Measurements from ENCODE around the gene TRIM23.
"Not testable (repeated sequence)": the region's sequence is repeated elsewhere in the genome, so short reads cannot be mapped to it uniquely, and the experiment has no call there.

TRIM23 gene

DNA sequence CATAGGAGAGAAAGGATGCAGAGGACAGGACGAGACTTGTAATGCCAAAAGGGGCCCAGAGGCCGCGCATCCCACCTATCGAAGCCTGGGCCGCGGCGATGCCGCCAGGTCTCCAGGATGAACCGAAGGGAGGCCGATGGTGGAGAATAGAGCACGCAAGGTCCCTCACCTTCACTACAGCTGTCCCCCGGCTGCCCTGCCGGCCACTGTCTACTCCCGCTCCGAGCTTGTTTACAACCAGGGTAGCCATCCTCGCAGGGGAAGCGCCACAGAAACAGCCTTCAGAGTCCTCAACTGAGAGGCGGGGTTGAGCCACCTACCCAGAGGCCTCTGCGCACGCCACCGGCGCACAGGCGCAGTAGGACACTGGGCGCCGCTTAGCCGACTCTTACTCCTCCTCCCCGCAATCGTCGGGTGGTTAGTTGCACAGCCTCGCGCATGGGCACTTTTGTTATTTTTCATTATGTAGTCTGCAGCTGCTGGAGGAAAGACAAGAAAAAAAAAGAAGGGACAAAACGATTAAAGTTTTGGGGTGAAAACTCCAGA lies at the start of gene TRIM23:
Gene TRIM23 (minus strand): TSS at position 309 of the 546 bp plus-strand sequence. CDS start 59 bp downstream, at position 250.
- DNase-seq (ENCODE audit: low read depth) = peak; percentile 87

GRCh38 chr5:65672796-65673195 lies 48.7 kb upstream of the TRIM23 start:
- peak; percentile 34 for DNase-seq (ENCODE audit: low read depth)

GRCh38 chr5:65668696-65669095 lies 44.6 kb upstream of the TRIM23 start:
- no peak for DNase-seq (ENCODE audit: low read depth)

DNA sequence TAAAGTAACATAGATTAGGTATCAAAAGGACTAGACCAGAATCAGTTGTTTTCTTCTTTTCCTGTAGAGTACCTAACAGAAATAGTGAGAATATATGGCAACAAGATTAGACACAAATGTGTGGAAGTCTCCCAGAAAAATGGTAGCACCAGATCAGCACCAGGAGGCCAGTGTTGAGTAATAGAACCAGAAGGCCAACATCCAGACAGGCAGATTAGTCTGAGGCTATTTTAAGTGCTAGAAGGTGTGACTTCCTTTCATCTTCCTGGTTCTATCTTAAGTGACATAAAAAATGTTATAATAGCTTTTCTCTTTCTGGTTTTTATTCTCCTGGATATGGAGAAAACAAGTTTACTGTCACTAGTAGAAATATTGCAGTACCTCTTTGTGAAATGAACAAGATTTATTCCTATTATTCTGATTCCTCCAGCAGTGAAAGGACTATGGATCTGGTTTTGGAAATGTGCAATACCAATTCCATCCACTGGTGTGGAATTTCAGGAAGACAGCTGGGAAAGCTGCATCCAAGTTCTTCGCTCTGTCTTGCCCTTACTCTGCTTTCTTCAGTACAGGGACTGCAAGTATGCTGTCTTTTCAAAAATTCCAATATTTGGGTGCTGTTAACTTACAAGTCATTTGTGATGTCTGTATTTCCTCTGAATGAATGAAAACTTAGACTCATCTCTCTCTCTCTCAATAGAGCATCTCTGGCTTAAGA lies 39.8 kb upstream of the TRIM23 start:
- DNase-seq (ENCODE audit: low read depth) = no peak

DNA sequence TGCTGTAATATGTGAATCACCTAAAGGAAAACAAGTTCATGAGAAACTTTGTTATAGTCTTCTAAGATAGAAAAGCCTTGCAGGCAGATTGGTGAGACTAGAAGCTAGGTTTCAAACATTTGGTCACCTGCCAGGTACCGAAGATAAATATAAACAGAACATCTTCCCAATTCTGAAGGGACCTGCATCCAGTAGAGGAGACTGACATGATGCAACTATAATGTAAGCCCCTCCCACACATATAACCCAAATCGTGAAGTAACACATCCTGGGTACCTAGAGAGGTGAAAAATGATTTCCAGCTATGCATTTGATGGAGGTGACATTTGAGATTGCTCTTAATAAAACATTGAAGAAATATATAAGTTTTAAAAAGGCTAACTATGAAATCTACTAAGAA lies 30.6 kb upstream of the TRIM23 start:
- DNase-seq (ENCODE audit: low read depth) = no peak

GRCh38 chr5:65651144-65651543 lies 27.0 kb upstream of the TRIM23 start:
- no peak for DNase-seq (ENCODE audit: low read depth)

DNA sequence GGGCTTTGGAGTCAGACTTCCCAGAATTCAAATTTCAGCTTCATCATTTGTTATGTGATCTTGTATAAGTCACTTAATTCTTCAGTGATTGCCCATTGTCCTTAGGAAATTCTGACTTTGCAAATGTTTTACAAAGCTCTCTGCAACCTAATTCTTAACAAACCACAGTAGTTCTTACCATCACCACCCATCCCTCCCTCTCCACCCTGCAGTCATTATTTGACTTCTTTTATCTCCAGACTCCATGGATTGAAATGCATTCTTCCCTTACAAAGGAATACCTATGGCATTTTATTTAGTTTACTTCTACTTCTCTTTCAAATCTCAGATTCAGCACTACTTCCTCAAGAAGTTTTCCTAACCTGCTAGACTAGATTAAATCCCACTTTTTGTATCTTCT lies 23.8 kb upstream of the TRIM23 start:
- DNase-seq (ENCODE audit: low read depth) = no peak

DNA sequence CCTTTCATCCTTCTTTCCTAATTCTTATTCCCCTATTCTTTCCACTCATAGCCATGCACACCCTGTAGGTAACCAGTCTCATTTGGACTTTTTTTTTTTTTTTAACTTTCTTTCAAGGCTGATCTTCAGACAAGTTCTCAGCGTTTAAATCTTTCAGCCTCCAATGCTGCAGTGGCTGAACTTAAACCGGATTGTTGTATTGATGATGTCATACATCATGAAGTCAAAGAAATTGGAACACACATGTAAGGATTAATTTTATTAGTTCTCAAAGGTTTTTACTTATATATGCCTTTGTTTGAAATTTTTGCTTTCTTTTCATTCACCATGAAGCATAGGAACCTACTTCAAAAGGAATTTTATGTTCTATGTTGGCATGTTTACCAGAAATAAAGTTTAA lies 22.8 kb upstream of the TRIM23 start:
- DNase-seq (ENCODE audit: low read depth) = no peak

DNA sequence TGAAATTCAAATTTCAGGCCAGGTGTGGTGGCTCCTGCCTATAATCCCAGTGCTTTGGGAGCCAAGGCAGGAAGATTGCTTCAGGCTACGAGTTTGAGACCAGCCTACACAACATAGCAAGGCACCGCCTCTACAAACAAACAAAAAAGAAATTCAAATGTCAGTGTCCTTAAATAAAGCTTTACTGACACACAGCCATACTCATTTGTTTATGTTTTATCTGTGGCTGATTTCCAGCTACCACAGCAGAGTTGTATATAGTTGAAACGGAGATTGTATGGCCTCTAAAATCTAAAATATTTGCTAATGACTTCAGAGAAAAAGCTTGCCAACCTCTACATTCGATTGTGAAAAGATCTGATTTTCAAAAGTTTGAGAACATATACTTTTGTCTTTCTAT lies 16.1 kb upstream of the TRIM23 start:
- no peak for DNase-seq (ENCODE audit: low read depth)

DNA sequence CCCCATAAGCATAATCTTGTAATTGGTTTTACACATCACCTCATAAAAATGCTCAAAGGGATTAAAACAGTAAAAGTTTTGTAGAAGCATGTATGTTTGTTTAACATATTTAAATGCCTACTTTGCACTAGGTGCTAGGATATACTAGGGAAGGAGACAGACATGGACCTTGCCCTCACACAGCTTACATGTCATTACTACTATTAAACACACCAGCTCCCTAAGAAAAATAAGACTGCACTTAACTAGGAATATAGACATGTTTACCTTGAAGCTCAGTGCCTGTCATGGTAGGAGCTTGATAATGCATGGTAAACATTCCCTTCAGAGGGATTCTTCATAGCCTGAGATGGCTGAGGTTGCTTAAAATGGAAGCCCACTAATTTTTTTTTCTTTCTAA lies 6.8 kb upstream of the TRIM23 start:
- no peak for DNase-seq (ENCODE audit: low read depth)

GRCh38 chr5:65625743-65626142 lies 1.6 kb upstream of the TRIM23 start:
- DNase-seq (ENCODE audit: low read depth) = no peak

GRCh38 chr5:65624571-65625555 lies 730 bp upstream of the TRIM23 start, which contains the start of the genes SHLD3 and TRAPPC13:
Gene SHLD3 (plus strand): TSS chr5:65625027. CDS start chr5:65629588, 4,561 bp downstream.
Gene TRAPPC13 (plus strand): TSS chr5:65625027. CDS start chr5:65625061, 34 bp downstream.
- DNase-seq (ENCODE audit: low read depth) = peak; percentile 73

- DNase-seq (ENCODE audit: low read depth) = no peak
These were observed 651 bp downstream of the TRIM23 start for GRCh38 chr5:65623482-65623881.

DNA sequence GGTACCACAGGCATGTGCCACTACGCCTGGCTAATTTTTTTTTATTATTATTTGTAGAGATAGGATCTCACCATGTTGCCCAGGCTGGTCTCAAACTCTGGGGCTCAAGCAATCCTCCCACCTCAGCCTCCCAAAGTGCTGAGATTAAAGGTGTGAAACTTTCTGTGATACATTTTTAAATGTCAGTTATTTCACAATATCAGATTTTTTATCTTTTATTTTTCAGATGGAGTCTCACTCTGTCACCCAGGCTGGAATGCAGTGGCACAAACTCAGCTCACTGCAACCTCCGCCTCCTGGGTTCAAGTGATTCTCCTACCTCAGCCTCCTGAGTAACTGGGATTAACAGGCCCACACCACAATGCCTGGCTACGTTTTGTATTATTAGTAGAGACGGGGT lies 2.2 kb downstream of the TRIM23 start:
- DNase-seq (ENCODE audit: low read depth) = not testable (repeated sequence)

DNA sequence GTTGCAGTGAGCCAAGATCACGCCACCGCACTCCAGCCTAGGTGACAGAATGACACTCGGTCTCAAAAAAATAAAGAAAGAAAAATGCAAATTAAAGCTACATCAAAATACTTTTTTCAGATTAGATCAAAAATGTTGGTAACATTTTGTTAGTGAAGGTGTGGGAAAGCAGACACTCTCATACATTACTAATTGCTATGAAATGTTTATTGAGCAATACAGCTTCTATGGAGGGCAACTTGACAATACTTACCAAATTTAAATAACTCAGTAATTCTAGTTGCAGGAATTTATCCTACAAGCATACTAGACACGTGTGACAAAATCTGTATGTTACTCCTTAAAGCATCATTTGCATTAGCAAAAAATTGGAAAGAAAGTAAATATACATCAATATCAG lies 4.1 kb downstream of the TRIM23 start:
- DNase-seq (ENCODE audit: low read depth) = no peak

DNA sequence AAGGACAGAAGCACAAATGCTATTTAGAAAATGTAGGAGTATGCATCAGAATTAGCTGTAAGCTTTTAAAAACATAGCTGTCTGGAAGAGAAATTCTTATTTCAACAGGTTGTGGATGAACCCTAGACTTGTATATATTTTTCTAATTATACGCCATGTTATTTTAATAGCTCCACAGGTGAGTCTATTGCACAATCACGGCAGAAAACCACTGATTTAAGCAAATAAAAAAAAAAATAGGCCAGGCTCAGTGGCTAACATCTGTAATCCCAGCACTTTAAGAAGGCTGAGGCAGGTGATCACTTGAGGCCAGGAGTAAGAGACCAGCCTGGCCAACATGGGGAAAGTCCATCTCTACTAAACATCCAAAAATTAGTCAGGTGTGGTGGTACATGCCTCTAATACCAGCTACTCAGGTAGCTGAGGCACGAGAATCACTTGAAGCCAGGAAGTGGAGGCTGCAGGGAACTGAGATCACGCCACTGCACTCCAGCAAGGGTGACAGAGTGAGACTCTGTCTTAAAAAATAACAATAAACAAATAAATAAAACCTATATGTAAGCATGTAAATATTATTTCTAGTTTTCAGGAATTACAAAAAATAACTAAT lies 11.7 kb downstream of the TRIM23 start:
- no peak for DNase-seq (ENCODE audit: low read depth)

GRCh38 chr5:65611524-65611923 lies 12.6 kb downstream of the TRIM23 start:
- DNase-seq (ENCODE audit: low read depth) = no peak

DNA sequence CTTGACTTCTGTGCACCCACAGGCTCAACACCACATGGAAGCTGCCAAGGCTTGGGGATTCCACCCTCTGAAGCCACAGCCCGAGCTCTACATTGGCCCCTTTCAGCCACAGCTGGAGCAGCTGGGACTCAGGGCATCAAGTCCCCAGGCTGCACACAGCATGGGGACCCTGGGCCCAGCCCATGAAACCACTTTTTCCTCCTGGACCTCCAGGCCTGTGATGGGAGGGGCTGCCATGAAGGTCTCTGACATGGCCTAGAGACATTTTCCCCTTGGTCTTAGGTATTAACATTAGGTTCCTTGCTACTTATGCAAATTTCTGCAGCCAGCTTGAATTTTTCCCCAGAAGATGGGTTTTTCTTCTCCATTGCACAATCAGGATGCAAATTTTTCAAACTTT lies 22.4 kb downstream of the TRIM23 start:
- not testable (repeated sequence) for DNase-seq (ENCODE audit: low read depth)

DNA sequence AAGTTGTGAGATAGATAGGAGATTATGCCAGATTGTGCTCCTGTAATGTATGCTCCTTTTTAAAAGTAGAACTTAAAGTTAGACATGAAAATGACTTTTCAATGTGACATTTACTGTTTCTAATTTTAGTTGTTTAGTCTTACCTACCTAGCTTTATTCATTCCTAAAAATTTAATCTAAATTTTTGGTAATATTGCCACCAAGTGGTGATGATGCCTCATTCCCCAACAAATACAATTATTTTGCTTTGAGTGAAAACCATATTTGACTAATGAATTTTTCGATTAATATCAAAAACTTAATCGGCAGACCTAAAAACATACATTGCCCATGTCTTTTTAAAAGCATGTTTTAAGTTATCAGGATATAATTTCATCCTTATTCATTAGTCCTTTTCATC lies 35.4 kb downstream of the TRIM23 start:
- no peak for DNase-seq (ENCODE audit: low read depth)

DNA sequence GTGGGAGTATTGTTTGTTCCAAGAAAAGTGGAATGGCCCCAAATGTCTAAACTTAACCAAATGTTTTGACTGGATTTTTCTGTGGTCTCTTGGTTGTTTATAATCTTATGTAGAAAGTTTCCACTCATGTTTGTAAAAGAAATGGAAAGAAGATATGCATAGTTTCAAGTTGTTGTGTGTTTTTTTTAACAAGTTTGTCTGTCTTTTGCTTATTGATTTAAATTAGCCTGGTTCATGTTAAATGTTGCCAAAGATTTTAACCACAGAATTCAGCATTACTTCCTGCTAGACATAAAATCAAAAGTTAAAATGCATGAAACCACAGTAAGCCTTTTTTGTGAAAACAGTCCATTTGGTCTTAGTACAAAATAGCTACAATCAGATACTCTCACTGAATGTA lies 47.0 kb downstream of the TRIM23 start:
- no peak for DNase-seq (ENCODE audit: low read depth)

DNA sequence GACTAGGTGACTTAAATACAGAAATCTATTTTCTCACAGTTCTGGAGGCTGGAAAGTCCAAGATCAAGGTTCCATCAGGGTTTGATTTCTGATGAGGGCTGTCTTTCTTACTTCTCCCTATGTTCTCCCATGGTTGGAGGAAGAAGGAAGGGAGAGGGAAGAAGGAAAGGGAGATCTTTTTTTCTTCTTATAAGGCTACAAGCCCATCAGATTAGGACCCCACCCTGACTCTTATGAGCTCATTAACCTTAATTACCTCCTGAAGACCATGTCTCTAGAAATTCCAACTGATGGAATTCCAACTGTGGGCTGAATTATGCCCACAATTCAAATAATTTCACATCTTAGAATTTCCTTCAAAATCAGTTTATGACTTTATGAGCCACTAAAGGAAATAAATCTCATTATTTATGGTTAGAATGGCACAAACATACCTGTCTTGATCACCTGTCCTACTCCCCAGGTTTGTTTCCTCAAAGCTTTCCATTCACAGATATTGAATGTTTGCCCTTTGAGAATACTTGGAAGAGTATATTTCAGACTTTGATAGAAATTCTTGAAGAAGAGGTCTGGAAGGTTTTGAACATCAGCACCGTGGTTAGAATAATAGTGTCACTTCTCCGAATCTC lies 53.4 kb downstream of the TRIM23 start:
- DNase-seq (ENCODE audit: low read depth) = no peak

DNA sequence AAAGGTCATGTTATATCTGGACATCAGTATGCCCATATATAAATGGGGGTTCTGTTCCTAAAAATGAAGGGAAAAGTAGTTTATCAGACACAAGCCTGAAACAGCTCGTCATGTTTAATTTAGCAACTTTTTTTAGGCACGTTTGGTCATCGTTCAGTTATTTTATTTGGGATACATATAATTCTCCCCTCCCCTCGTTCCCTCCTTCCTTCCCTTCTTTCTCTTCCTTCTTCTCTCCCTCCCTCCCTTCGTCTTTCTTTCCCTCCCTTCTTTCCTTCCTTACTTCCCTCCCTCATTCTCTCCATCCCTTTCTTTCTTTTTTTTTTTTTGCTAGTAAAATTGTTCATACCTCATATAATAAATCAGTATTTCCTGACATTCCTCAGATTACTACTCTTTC lies 57.6 kb downstream of the TRIM23 start:
- no peak for DNase-seq (ENCODE audit: low read depth)

All from GM04504 (cell line).